Lung (tissue), 12 donors: ENCODE measurements around the gene TMEM131L. TPM values are rescaled to one million over a fixed set of nuclear protein-coding genes. Genes with fewer than 3 reads are reported as not detected.
"Not testable (repeated sequence)": the region's sequence is repeated elsewhere in the genome, so short reads cannot be mapped to it uniquely, and the experiment has no call there.

Experiments
- ATAC-seq: fragments of 200-7000 bp; cut with Tn5 transposase; one replicate; pipeline ENCODE4 v1.9.1; 2020; ENCODE audit warnings: moderate number of reproducible peaks; ENCODE audit not compliant: insufficient read depth, low FRiP score
- DNase-seq, 3 donors: peaks; one replicate each; pipeline ENCODE4 v3.0.0-alpha.2; 2013 to 2017
- H3K27ac ChIP-seq, 2 donors: one replicate each; pipeline ENCODE4 v1.5.1; 2013; ENCODE audit warnings: mild to moderate bottlenecking in 2 of 2, moderate library complexity in 2 of 2, control low read depth in 1 of 2, inconsistent platforms in 1 of 2, low read depth in 1 of 2, low read length in 1 of 2
- H3K27me3 ChIP-seq, 3 donors: one replicate each; pipeline ENCODE4 v1.5.1; 2013; ENCODE audit warnings: low read length in 2 of 3; ENCODE audit not compliant: control insufficient read depth in 3 of 3, insufficient read depth in 3 of 3
- H3K36me3 ChIP-seq, 4 donors: one replicate each; pipeline ENCODE4 v1.5.1; 2013; ENCODE audit warnings: low read length in 4 of 4, mild to moderate bottlenecking in 1 of 4, moderate library complexity in 1 of 4; ENCODE audit not compliant: control insufficient read depth in 4 of 4, insufficient read depth in 4 of 4
- H3K4me1 ChIP-seq, 5 donors: one replicate each; pipeline ENCODE4 v1.5.1; 2013; ENCODE audit warnings: low read length in 5 of 5, mild to moderate bottlenecking in 2 of 5, moderate library complexity in 1 of 5; ENCODE audit not compliant: control insufficient read depth in 5 of 5, insufficient read depth in 5 of 5
- H3K4me3 ChIP-seq: one replicate; pipeline ENCODE4 v1.5.1; 2013; ENCODE audit warnings: mild to moderate bottlenecking, control low read depth, moderate library complexity
- H3K9ac ChIP-seq, 2 donors: one replicate each; pipeline ENCODE4 v1.5.1; 2013; ENCODE audit warnings: low read length in 2 of 2, control low read depth in 1 of 2; ENCODE audit not compliant: insufficient read depth in 1 of 2
- H3K9me3 ChIP-seq, 4 donors: one replicate each; pipeline ENCODE4 v1.5.1; 2013; ENCODE audit warnings: low read length in 3 of 4, mild to moderate bottlenecking in 1 of 4, moderate library complexity in 1 of 4; ENCODE audit not compliant: control insufficient read depth in 4 of 4, insufficient read depth in 3 of 4
- WGBS, 2 donors: extraction: QIAGEN DNeasy Blood & Tissue Kit; methylation state at CpG; one replicate each; pipeline ENCODE4 v1.1.7; 2013; 5-methylcytosine and 5-hydroxymethylcytosine counted together
- polyA plus RNA-seq, 2 donors: library from polyadenylated mRNA; stranded (reverse); fragments of 200-250 nt; gene quantifications; one replicate each; pipeline ENCODE4 v1.2.1, GENCODE V29; 2013
- total RNA-seq, 2 donors: library from RNA; depleted of rRNA in 1 of 2; stranded (reverse); fragments of >200 nt in 1 of 2; gene quantifications; one replicate each; pipeline ENCODE4 v1.2.1, GENCODE V29; 2014 to 2021
- TF ChIP-seq, protein P1 (sequence below): IDR thresholded peaks from 2 replicates; pipeline ENCODE4 v1.5.1; 2012; ENCODE audit warnings: mild to moderate bottlenecking; ENCODE audit errors: control extremely low read depth, extremely low read depth
- donor health status: control.
- donor health status: control.
- donor health status: Bipolar disorder and iron deficiency.
- donor health status: healthy.
- donor health status: DM: yes; HTN: yes; CAD: no.

Gene TMEM131L
- total and polyA plus RNA-seq, 4 donors: 2.9 to 40.6 (median 11.8) TPM

DNA sequence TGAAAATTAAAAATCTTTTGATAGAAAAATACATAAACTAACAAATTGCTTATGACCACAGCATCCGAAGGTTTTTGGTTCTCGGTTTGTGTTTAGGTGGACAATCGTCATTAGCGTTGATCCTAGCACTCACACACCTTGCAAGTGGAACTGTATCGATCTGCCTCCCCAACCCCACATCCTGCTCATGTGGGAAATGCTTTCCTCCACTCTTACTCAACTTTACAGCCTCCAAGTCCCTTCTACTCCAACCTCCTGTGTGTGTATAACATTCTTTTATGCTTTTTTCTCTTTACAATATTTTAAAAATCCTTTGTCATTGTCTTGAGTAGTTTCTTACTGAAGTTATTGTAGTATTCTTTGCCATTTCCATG, 15.6 kb upstream of the TMEM131L start:
- no peak for DNase-seq
- H3K27ac ChIP-seq: no peak overlapping the region
- H3K9me3 ChIP-seq: no peaks in the 10 kb centered on the region
- no peaks in the 10 kb centered on the region for H3K36me3 ChIP-seq
- WGBS, 2 donors: 55 to 71% methylated on average over 5 of the region's 5 CpGs
- TF ChIP-seq, protein P1, sequence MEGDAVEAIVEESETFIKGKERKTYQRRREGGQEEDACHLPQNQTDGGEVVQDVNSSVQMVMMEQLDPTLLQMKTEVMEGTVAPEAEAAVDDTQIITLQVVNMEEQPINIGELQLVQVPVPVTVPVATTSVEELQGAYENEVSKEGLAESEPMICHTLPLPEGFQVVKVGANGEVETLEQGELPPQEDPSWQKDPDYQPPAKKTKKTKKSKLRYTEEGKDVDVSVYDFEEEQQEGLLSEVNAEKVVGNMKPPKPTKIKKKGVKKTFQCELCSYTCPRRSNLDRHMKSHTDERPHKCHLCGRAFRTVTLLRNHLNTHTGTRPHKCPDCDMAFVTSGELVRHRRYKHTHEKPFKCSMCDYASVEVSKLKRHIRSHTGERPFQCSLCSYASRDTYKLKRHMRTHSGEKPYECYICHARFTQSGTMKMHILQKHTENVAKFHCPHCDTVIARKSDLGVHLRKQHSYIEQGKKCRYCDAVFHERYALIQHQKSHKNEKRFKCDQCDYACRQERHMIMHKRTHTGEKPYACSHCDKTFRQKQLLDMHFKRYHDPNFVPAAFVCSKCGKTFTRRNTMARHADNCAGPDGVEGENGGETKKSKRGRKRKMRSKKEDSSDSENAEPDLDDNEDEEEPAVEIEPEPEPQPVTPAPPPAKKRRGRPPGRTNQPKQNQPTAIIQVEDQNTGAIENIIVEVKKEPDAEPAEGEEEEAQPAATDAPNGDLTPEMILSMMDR: no peak
- no peak overlapping the region for H3K4me3 ChIP-seq
- no peak overlapping the region for H3K9ac ChIP-seq
- H3K27me3 ChIP-seq: no peaks in the 10 kb centered on the region
- H3K4me1 ChIP-seq: peaks cover 0 to 18% (median 6%) of the 10 kb centered on the region in 5 donors
- ATAC-seq: no peak

DNA sequence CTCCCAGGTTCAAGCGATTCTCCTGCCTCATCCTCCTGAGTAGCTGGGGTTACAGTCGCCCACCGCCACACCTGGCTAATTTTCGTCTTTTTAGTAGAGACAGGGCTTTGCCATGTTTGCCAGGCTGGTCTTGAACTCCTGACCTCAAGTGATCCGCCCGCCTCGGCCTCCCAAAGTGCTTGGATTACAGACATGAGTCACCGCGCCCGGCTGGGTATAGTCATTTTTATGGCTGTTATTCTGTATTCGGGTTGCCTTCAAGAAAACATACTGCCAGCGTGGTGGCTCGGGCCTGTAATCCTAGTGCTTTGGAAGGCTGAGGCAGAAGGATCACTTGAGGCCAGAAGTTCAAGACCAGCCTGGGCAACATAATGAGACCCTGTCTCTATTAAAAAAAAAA, 15.0 kb upstream of the TMEM131L start:
- H3K9me3 ChIP-seq, ATAC-seq, H3K27ac ChIP-seq, H3K27me3 ChIP-seq, DNase-seq, H3K36me3 ChIP-seq, H3K9ac ChIP-seq, H3K4me3 ChIP-seq: not testable (repeated sequence)
- 82 to 86% methylated on average over 13 of the region's 13 CpGs for WGBS, 2 donors
- peaks cover 0 to 18% (median 6%) of the 10 kb centered on the region in 5 donors for H3K4me1 ChIP-seq

DNA sequence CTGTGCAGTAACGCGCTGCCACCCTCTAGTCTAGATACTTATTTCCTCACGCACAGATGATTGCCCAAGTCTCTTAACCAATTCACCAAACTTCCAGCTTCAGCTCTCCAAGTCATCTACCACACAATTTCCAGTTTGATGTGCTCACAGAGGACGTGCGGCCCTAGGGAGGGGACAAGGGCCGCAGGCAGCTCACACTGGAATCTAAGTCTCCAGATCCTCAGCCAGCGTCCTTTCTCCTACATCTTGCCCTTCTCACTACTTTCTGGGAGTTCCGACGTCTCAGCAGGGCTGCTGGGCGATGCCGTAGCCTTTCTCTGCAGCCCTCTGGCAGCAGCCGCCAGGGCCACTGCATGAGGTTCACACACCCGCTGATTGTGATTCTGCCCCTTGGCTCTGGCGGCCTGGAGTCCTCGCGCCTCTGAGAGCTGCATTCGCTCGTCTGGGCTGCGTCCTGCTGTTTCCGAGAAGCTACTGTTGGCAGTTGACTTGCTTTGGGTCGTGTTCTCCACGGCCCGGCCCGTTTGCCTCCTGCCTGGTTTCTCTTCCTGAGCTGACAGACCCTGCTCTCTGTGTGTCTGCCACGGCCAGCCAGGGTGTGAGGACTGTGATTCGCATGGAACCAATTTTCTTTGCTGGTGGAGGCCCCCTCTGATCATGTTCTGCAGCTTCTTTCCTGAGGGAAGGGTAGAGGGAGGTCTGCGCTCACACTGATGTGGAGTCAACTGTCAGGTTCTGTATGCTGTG, 14.1 kb upstream of the TMEM131L start:
- Histone ChIP-seq H3K9me3 (no peaks in the 10 kb centered on the region), H3K4me3 (no peak overlapping the region), H3K9ac (no peak overlapping the region), H3K4me1 (peaks cover 0 to 18% (median 6%) of the 10 kb centered on the region in 5 donors), H3K36me3 (no peaks in the 10 kb centered on the region), H3K27ac (no peak overlapping the region), H3K27me3 (no peaks in the 10 kb centered on the region)
- 66 to 82% methylated on average over 27 of the region's 27 CpGs for WGBS, 2 donors
- DNase-seq (peak; percentile 42 to 59 (median 54)), ATAC-seq (no peak)
- TF ChIP-seq, protein P1: no peak

DNA sequence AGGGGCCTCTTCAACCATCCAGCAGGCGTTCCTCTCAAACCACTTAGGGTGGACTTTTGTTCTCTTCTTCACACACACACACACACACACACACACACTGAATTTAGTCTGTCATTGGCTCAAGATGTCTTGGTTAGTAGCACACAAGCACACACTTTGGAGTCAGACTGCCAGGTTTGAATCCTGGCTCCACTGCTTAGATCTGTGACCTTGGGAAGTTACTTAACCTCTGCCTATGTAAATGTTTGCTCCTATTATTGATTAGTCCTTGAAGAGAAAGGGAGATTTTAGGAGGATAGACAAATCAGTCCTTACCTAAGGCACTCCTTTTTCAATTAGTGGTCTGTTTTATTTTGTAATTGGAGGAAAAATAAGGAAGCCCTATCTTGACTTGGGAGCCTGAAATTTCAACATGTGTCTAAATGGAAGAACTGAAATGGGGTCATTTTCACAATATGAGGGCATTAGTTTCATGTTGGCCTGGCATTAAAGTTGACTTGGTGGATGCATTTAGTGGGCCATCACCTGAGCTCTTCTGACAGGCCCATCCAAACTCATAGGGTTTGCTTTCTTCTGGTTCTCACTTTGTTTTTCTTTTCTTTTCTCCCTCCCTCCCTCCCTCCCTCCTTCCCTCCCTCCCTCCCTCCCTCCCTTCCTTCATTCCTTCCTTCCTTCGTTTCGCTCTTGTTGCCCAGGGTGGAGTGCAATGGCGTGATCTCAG, 13.3 kb upstream of the TMEM131L start:
- peak in 2 of 3 donors; percentile 16 to 53 for DNase-seq
- no peaks in the 10 kb centered on the region for H3K36me3 ChIP-seq
- TF ChIP-seq, protein P1: no peak
- ATAC-seq: no peak
- H3K4me3 ChIP-seq: no peak overlapping the region
- H3K4me1 ChIP-seq: peaks cover 0 to 16% (median 6%) of the 10 kb centered on the region in 5 donors
- no peak overlapping the region for H3K9ac ChIP-seq
- no peak overlapping the region for H3K27ac ChIP-seq
- H3K9me3 ChIP-seq: no peaks in the 10 kb centered on the region
- no peaks in the 10 kb centered on the region for H3K27me3 ChIP-seq
- 78 to 100% methylated on average over 1 to 4 of the region's 4 CpGs for WGBS, 2 donors
